Ishikawa (cell line): ENCODE measurements around the gene SH2B3.

Experiments used
- CEBPB ChIP-seq: IDR thresholded peaks from 2 replicates; pipeline ENCODE4 v1.6.1; 2012
- CREB1 ChIP-seq: IDR thresholded peaks from 2 replicates; pipeline ENCODE4 v1.6.1; 2012; ENCODE audit warnings: low read depth
- EGR1 ChIP-seq: IDR thresholded peaks from 2 replicates; pipeline ENCODE4 v1.6.1; 2012
- EP300 ChIP-seq: IDR thresholded peaks from 2 replicates; pipeline ENCODE4 v1.6.1; 2012; ENCODE audit warnings: borderline replicate concordance
- FOXM1 ChIP-seq: IDR thresholded peaks from 2 replicates; pipeline ENCODE4 v1.6.1; 2012; ENCODE audit warnings: low read depth, borderline replicate concordance
- NFIC ChIP-seq: IDR thresholded peaks from 2 replicates; pipeline ENCODE4 v1.6.1; 2012
- RAD21 ChIP-seq: IDR thresholded peaks from 2 replicates; pipeline ENCODE4 v1.6.1; 2012; ENCODE audit warnings: low read depth
- TAF1 ChIP-seq: IDR thresholded peaks from 2 replicates; pipeline ENCODE4 v1.6.1; 2012; ENCODE audit warnings: low read depth, mild to moderate bottlenecking
- TCF12 ChIP-seq: IDR thresholded peaks from 2 replicates; pipeline ENCODE4 v1.6.1; 2012; ENCODE audit warnings: low read depth
- TEAD4 ChIP-seq: IDR thresholded peaks from 2 replicates; pipeline ENCODE4 v1.6.1; 2012
- YY1 ChIP-seq: IDR thresholded peaks from 2 replicates; pipeline ENCODE4 v1.6.1; 2012; ENCODE audit warnings: low read depth
- ZBTB7A ChIP-seq: IDR thresholded peaks from 2 replicates; pipeline ENCODE4 v1.6.1; 2012; ENCODE audit warnings: low read depth
- TF ChIP-seq, protein P1 (sequence below): IDR thresholded peaks from 2 replicates; pipeline ENCODE4 v1.6.1; 2012
- TF ChIP-seq, protein P2 (sequence below): IDR thresholded peaks from 2 replicates; pipeline ENCODE4 v1.6.1; 2012; ENCODE audit warnings: low read depth, mild to moderate bottlenecking
- TF ChIP-seq, protein P3 (sequence below): IDR thresholded peaks from 2 replicates; pipeline ENCODE4 v1.6.1; 2012

Gene SH2B3

GRCh38 chr12:111457577-111457976, 51.9 kb downstream of the SH2B3 start:
- TF ChIP-seq TAF1 (no peak), EP300 (no peak), TEAD4 (no peak), TCF12 (no peak), NFIC (no peak), FOXM1 (no peak), CEBPB (no peak), ZBTB7A (no peak), EGR1 (no peak), RAD21 (no peak), CREB1 (no peak)
- TF ChIP-seq, protein P1, sequence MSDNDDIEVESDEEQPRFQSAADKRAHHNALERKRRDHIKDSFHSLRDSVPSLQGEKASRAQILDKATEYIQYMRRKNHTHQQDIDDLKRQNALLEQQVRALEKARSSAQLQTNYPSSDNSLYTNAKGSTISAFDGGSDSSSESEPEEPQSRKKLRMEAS: no peak
- TF ChIP-seq, protein P2, sequence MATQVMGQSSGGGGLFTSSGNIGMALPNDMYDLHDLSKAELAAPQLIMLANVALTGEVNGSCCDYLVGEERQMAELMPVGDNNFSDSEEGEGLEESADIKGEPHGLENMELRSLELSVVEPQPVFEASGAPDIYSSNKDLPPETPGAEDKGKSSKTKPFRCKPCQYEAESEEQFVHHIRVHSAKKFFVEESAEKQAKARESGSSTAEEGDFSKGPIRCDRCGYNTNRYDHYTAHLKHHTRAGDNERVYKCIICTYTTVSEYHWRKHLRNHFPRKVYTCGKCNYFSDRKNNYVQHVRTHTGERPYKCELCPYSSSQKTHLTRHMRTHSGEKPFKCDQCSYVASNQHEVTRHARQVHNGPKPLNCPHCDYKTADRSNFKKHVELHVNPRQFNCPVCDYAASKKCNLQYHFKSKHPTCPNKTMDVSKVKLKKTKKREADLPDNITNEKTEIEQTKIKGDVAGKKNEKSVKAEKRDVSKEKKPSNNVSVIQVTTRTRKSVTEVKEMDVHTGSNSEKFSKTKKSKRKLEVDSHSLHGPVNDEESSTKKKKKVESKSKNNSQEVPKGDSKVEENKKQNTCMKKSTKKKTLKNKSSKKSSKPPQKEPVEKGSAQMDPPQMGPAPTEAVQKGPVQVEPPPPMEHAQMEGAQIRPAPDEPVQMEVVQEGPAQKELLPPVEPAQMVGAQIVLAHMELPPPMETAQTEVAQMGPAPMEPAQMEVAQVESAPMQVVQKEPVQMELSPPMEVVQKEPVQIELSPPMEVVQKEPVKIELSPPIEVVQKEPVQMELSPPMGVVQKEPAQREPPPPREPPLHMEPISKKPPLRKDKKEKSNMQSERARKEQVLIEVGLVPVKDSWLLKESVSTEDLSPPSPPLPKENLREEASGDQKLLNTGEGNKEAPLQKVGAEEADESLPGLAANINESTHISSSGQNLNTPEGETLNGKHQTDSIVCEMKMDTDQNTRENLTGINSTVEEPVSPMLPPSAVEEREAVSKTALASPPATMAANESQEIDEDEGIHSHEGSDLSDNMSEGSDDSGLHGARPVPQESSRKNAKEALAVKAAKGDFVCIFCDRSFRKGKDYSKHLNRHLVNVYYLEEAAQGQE: no peak

GRCh38 chr12:111458546-111459172, 52.9 kb downstream of the SH2B3 start:
- TF ChIP-seq CREB1: no peak
- TF ChIP-seq, protein P1: no peak
- TF ChIP-seq YY1: no peak
- TF ChIP-seq EP300: no peak
- TF ChIP-seq, protein P3, sequence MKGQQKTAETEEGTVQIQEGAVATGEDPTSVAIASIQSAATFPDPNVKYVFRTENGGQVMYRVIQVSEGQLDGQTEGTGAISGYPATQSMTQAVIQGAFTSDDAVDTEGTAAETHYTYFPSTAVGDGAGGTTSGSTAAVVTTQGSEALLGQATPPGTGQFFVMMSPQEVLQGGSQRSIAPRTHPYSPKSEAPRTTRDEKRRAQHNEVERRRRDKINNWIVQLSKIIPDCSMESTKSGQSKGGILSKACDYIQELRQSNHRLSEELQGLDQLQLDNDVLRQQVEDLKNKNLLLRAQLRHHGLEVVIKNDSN: no peak
- TF ChIP-seq TCF12: no peak
- no peak for TF ChIP-seq TEAD4
- TF ChIP-seq NFIC: no peak
- no peak for TF ChIP-seq ZBTB7A
- TF ChIP-seq CEBPB: no peak
- TF ChIP-seq, protein P2: no peak
- no peak for TF ChIP-seq RAD21
- no peak for TF ChIP-seq EGR1
- no peak for TF ChIP-seq TAF1
- TF ChIP-seq FOXM1: no peak

DNA sequence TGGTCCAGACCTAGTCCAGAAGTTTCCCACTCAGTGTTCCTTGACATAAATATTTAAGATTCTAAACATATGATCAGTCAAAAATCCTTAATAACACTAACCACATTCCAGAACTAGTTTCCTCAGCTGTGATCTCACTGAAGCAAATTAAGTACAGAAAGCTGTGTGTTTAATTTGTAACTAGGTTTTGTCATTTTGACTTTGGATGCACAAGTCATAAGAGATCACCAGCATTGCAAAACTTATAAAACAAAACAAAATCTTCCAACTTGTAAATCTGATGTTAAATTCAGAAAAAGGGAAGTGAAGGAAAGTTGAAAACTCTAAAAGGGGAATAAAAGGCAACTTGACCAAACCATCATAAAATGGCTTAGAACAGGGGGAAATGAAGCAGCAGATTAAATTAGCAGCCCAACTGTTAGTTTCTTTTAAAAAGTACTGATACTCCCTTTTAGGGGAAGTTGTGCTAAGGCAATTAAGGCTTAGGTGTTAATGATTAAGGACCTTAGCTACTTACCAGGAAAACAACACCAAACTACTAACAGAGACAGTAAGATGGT, 56.6 kb downstream of the SH2B3 start:
- TF ChIP-seq NFIC (no peak), CEBPB (no peak), ZBTB7A (no peak), CREB1 (no peak), FOXM1 (no peak), EP300 (no peak), TEAD4 (no peak), YY1 (no peak), TAF1 (no peak), TCF12 (no peak)
- TF ChIP-seq, protein P1: no peak
- TF ChIP-seq, protein P3: no peak
- TF ChIP-seq, protein P2: no peak
